Measurements from ENCODE around the gene NUMA1. TPM values are rescaled to one million over a fixed set of nuclear protein-coding genes. Genes with fewer than 3 reads are reported as not detected.
A peak's percentile ranks its signal among the peaks of the same experiment; 100 is the strongest.

NUMA1 gene
- total RNA-seq, 1 experiment from 2014 or later: 109 TPM

DNA sequence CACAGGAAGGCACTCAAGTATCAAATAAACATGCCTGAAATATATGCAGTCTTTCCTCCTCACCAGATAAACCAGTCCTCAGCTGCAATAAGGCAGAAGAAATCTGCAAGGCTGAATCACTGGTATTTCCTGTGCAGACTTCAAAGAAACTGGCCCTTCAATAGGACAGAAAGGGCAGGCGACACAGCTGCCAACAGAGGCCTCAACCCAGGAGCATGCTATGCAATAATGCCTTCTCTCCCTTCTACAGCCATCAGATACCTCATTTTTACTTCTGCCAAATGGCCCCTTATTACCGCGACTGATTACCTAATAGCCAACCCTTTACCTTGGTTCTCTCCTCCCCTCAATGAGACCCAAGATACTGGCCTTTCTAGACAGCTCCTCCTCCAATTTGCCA, 8.0 kb downstream of the NUMA1 start:
- TF ChIP-seq, protein P1, sequence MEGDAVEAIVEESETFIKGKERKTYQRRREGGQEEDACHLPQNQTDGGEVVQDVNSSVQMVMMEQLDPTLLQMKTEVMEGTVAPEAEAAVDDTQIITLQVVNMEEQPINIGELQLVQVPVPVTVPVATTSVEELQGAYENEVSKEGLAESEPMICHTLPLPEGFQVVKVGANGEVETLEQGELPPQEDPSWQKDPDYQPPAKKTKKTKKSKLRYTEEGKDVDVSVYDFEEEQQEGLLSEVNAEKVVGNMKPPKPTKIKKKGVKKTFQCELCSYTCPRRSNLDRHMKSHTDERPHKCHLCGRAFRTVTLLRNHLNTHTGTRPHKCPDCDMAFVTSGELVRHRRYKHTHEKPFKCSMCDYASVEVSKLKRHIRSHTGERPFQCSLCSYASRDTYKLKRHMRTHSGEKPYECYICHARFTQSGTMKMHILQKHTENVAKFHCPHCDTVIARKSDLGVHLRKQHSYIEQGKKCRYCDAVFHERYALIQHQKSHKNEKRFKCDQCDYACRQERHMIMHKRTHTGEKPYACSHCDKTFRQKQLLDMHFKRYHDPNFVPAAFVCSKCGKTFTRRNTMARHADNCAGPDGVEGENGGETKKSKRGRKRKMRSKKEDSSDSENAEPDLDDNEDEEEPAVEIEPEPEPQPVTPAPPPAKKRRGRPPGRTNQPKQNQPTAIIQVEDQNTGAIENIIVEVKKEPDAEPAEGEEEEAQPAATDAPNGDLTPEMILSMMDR (IDR thresholded peaks at IDR 0.05; ENCODE audit: unreplicated experiment): no peak
- Mint-ChIP-seq H3K4me3 (ENCODE audit: unreplicated experiment) (peak overlapping the region; percentile 23), H3K9me3 (ENCODE audit: unreplicated experiment) (no peaks in the 10 kb centered on the region), H3K4me1 (ENCODE audit: insufficient read depth, unreplicated experiment) (peaks cover 59% of the 10 kb centered on the region), H3K27ac (ENCODE audit: low read depth, unreplicated experiment) (peak overlapping the region; percentile 37), H3K27me3 (ENCODE audit: insufficient read depth, unreplicated experiment) (no peaks in the 10 kb centered on the region), H3K36me3 (ENCODE audit: insufficient read depth, unreplicated experiment) (peaks cover 15% of the 10 kb centered on the region)
- ChIA-PET POLR2A (interaction anchor here (1.0 to 15.4 kb wide), 7 partner anchors 9 to 59 kb away, joined by 3 to 282 read pairs (median 5); no protein-coding TSS in a partner anchor), CTCF (interaction anchor here (0.6 to 2.9 kb wide), 6 partner anchors 47 to 358 kb away, joined by 3 to 8 read pairs (median 5); no protein-coding TSS in a partner anchor)
- intact Hi-C loops (cut with micrococcal nuclease): no loop called here
- peak; percentile 62 for DNase-seq (ENCODE audit: unreplicated experiment)
- no TSS peak for BruUV-seq (replicated peaks)

DNA sequence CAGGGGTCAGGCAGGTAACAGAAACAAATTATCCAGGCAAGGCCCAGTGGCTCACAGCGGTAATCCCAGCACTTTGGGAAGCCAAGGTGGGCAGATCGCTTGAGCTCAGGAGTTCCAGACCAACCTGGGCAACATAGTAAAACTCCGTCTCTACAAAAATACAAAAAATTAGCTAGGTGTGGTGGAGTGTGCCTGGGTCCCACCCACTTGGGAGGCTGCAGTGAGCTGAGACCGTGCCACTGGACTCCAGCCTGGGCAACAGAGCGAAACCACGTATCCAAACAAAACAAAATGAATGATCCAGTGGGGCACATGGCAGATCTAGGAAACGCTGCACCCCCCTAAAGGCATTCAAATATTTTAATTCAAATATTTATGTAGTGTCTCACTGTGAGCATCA, 9.9 kb downstream of the NUMA1 start:
- H3K4me1 Mint-ChIP-seq (ENCODE audit: insufficient read depth, unreplicated experiment): peaks cover 61% of the 10 kb centered on the region
- H3K27ac Mint-ChIP-seq (ENCODE audit: low read depth, unreplicated experiment): peak overlapping the region; percentile 96
- CTCF ChIA-PET: interaction anchor here (0.6 to 1.6 kb wide), 5 partner anchors 8 to 74 kb away, joined by 3 to 4 read pairs (median 3); no protein-coding TSS in a partner anchor

DNA sequence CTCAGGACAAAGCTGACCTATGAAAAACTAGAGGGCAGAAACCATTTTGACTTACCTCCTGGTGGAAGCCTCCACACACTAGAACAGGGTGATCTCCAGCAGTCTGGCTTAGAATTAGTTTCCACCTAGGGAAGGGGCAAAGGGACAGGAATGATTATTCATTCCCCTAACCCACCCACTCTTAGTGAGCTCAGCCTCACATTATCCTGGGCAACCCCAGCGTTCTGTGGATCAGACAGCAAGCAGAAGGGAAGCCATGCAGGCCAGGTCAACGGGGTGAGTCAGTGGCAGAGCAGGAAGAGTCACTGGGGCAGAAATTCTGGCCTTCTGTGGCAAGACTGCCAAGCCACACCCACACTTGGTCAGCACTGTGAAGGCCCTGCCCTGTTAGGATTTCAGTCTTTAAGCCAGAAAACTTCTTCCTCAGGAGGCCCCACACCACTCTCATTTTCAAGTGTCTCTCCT, 10.5 kb downstream of the NUMA1 start:
- DNase-seq (ENCODE audit: unreplicated experiment): peak; percentile 86
- BruUV-seq (replicated peaks): no TSS peak
- Mint-ChIP-seq H3K4me1 (ENCODE audit: insufficient read depth, unreplicated experiment) (peaks cover 59% of the 10 kb centered on the region), H3K36me3 (ENCODE audit: insufficient read depth, unreplicated experiment) (peaks cover 23% of the 10 kb centered on the region), H3K27me3 (ENCODE audit: insufficient read depth, unreplicated experiment) (no peaks in the 10 kb centered on the region), H3K27ac (ENCODE audit: low read depth, unreplicated experiment) (peak overlapping the region; percentile 96), H3K4me3 (ENCODE audit: unreplicated experiment) (peak overlapping the region; percentile 72), H3K9me3 (ENCODE audit: unreplicated experiment) (no peaks in the 10 kb centered on the region)
- TF ChIP-seq, protein P1 (IDR thresholded peaks at IDR 0.05; ENCODE audit: unreplicated experiment): no peak
- ChIA-PET POLR2A (interaction anchor here (0.6 to 15.4 kb wide), 16 partner anchors 8 to 153 kb away, joined by 3 to 282 read pairs (median 4); partner anchors contain the start of gene NUMA1), CTCF (interaction anchor here (0.5 to 1.6 kb wide), 8 partner anchors 8 to 93 kb away, joined by 3 to 5 read pairs (median 3); no protein-coding TSS in a partner anchor)
- intact Hi-C loops (cut with micrococcal nuclease): no loop called here

More for the DNA sequence above, 9.9 kb downstream of the NUMA1 start:
- H3K36me3 Mint-ChIP-seq (ENCODE audit: insufficient read depth, unreplicated experiment): peaks cover 23% of the 10 kb centered on the region
- no peak overlapping the region for H3K4me3 Mint-ChIP-seq (ENCODE audit: unreplicated experiment)
- H3K27me3 Mint-ChIP-seq (ENCODE audit: insufficient read depth, unreplicated experiment): no peaks in the 10 kb centered on the region
- TF ChIP-seq, protein P1 (IDR thresholded peaks at IDR 0.05; ENCODE audit: unreplicated experiment): no peak
- intact Hi-C loops (cut with micrococcal nuclease): no loop called here
- POLR2A ChIA-PET: interaction anchor here (0.9 to 15.4 kb wide), 12 partner anchors 8 to 71 kb away, joined by 3 to 282 read pairs (median 4); partner anchors contain the start of gene NUMA1
- H3K9me3 Mint-ChIP-seq (ENCODE audit: unreplicated experiment): no peaks in the 10 kb centered on the region
- no peak for DNase-seq (ENCODE audit: unreplicated experiment)
- BruUV-seq (replicated peaks): TSS peak; percentile 86

DNA sequence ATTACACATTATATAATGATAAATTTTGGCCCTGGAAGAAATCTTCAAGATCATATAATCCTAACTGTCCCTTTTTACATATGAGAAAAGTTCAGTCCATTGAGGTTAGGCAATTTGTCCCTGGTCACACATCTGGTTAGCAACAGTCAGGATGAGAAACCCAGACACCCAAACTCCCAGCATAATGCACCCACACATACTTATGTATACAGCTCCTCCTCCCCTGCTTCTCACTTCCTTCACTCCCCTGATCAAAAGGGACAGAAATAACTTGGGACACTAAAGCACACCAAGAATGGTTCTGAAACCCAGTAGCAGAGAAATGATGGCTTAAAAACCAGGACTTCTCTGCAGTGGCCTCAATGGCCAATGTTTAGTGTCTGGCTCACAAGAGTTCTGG, 11.1 kb downstream of the NUMA1 start:
- POLR2A ChIA-PET: interaction anchor here (0.6 to 15.4 kb wide), 10 partner anchors 8 to 74 kb away, joined by 3 to 282 read pairs (median 4); partner anchors contain the start of gene NUMA1
- H3K27ac Mint-ChIP-seq (ENCODE audit: low read depth, unreplicated experiment): peak overlapping the region; percentile 96
- CTCF ChIA-PET: interaction anchor here (0.8 to 1.6 kb wide), 5 partner anchors 10 to 92 kb away, joined by 3 to 5 read pairs (median 3); no protein-coding TSS in a partner anchor
- intact Hi-C loops (cut with micrococcal nuclease): no loop called here
- H3K9me3 Mint-ChIP-seq (ENCODE audit: unreplicated experiment): no peaks in the 10 kb centered on the region
- DNase-seq (ENCODE audit: unreplicated experiment): no peak
- no TSS peak for BruUV-seq (replicated peaks)
- TF ChIP-seq, protein P1 (IDR thresholded peaks at IDR 0.05; ENCODE audit: unreplicated experiment): no peak
- peak overlapping the region; percentile 72 for H3K4me3 Mint-ChIP-seq (ENCODE audit: unreplicated experiment)
- peaks cover 59% of the 10 kb centered on the region for H3K4me1 Mint-ChIP-seq (ENCODE audit: insufficient read depth, unreplicated experiment)
- peaks cover 23% of the 10 kb centered on the region for H3K36me3 Mint-ChIP-seq (ENCODE audit: insufficient read depth, unreplicated experiment)
- no peaks in the 10 kb centered on the region for H3K27me3 Mint-ChIP-seq (ENCODE audit: insufficient read depth, unreplicated experiment)
